ENCODE data around the gene TIMM17A. TPM values are rescaled to one million over a fixed set of nuclear protein-coding genes. Genes with fewer than 3 reads are reported as not detected.

Gene TIMM17A
- total and polyA plus RNA-seq, 2 of the 4 experiments (the other 2 are of a cell fraction): 80.4 to 87.3 TPM

GRCh38 chr1:201917362-201918033, 37.8 kb upstream of the TIMM17A start:
- H2BK15ac ChIP-seq (ENCODE audit: low read depth, low read length): peak overlapping the region; percentile 94
- no peak for TF ChIP-seq CEBPB (IDR thresholded peaks at IDR 0.05; ENCODE audit: low read depth, low read length)
- TF ChIP-seq MAFK (IDR thresholded peaks at IDR 0.05; ENCODE audit: low read depth, low read length): 0 out of 2 replicates have a peak, but pooled peaks have one; percentile 8
- peak; percentile 84; the same call in 1 of the 2 replicates for TF ChIP-seq FOS (IDR thresholded peaks at IDR 0.05; ENCODE audit: low read depth, low read length)
- TF ChIP-seq ELK1 (IDR thresholded peaks at IDR 0.05; ENCODE audit: borderline replicate concordance, low read depth, low read length): no peak
- 0 out of 2 replicates have a peak, but pooled peaks have one; percentile 24 for TF ChIP-seq BHLHE40 (IDR thresholded peaks at IDR 0.05; ENCODE audit: low read depth, low read length)
- ChIA-PET POLR2A (ENCODE audit: unreplicated experiment) (interaction anchor here (1.3 to 1.5 kb wide), 2 partner anchors 13 to 29 kb away, joined by 5 to 8 read pairs; partner anchors contain the start of gene LMOD1), CTCF (interaction anchor here (0.9 kb wide), 1 partner anchor 21 kb away, joined by 3 read pairs; no protein-coding TSS in a partner anchor)
- H3K4me3 ChIP-seq (ENCODE audit: insufficient read depth, low read depth, low read length): no peak overlapping the region
- 59% methylated on average over 4 of the region's 7 CpGs; no CpG with 5 or more reads in 1 of the 2 experiments for WGBS, 2 experiments (ENCODE audit: extremely low coverage in 2 of 2, insufficient read length in 1 of 2)
- H3K9me3 ChIP-seq (ENCODE audit: control insufficient read depth, insufficient read depth, low read length): no peaks in the 10 kb centered on the region
- peak overlapping the region; percentile 88 for H3K18ac ChIP-seq (ENCODE audit: low read depth, low read length)
- dilution Hi-C loops (cut with HindIII; ENCODE audit: low sequenced_read_pairs, unreplicated experiment) (no loop called here), in situ Hi-C loops (cut with MboI; ENCODE audit: low sequenced_read_pairs) (no loop called here), intact Hi-C loops (cut with micrococcal nuclease) (loop anchor here (2.0 kb wide), 2 partner anchors 21 to 29 kb away; partner anchors contain the start of gene LMOD1)
- H3K4ac ChIP-seq (ENCODE audit: low read depth, low read length): peak overlapping the region; percentile 98
- peak overlapping the region; percentile 98 for H3K23ac ChIP-seq (ENCODE audit: low read depth, low read length)
- peak overlapping the region; percentile 71 for H2AFZ ChIP-seq (replicated peaks; ENCODE audit: low read length, poor library complexity)
- peak overlapping the region; percentile 78 for H4K5ac ChIP-seq (ENCODE audit: low read depth, low read length)
- peaks cover 44 to 69% of the 10 kb centered on the region in 2 experiments for H3K79me1 ChIP-seq (ENCODE audit: low read depth in 1 of 2, low read length in 2 of 2)
- ATAC-seq (ENCODE audit: low read depth) (peak; percentile 63), DNase-seq (peak; percentile 94)
- peak overlapping the region; percentile 80 to 95 for H4K8ac ChIP-seq (ENCODE audit: low read depth in 2 of 2, low read length in 2 of 2)
- no TSS peak for BruUV-seq (replicated peaks)
- peak overlapping the region; percentile 60 for H3K4me2 ChIP-seq (ENCODE audit: low read depth, low read length)
- peak overlapping the region; percentile 96 for H2BK20ac ChIP-seq (ENCODE audit: low read depth, low read length)
- H3K9ac ChIP-seq (ENCODE audit: low read depth, low read length): peak overlapping the region; percentile 87
- H3K27me3 ChIP-seq (ENCODE audit: control insufficient read depth, insufficient read depth, low read length): no peaks in the 10 kb centered on the region
- peak overlapping the region; percentile 92 for H2BK5ac ChIP-seq (ENCODE audit: low read depth, low read length, poor library complexity, severe bottlenecking)
- peak overlapping the region; percentile 99 for H4K91ac ChIP-seq (ENCODE audit: insufficient read depth, low read depth, low read length)
- H2AK5ac ChIP-seq (ENCODE audit: low read depth, low read length): peak overlapping the region; percentile 99
- H2AK9ac ChIP-seq (replicated peaks; ENCODE audit: low read depth, low read length, poor library complexity): peak overlapping the region; percentile 85
- peaks cover 5% of the 10 kb centered on the region; the same call in 1 of the 2 replicates for H4K20me1 ChIP-seq (ENCODE audit: insufficient read depth, low read length)
- H3K56ac ChIP-seq (ENCODE audit: extremely low read depth, insufficient read depth, low read length): peak overlapping the region; percentile 96
- peak overlapping the region; percentile 98 for H2BK120ac ChIP-seq (ENCODE audit: low read depth, low read length)
- peaks cover 44% of the 10 kb centered on the region for H3K9me1 ChIP-seq (ENCODE audit: insufficient read depth, low read length)
- H3K27ac ChIP-seq (ENCODE audit: insufficient read depth, low read length): peak overlapping the region; percentile 97
- peak overlapping the region; percentile 97 for H3K14ac ChIP-seq (replicated peaks; ENCODE audit: low read depth, low read length)
- H3K36me3 ChIP-seq (ENCODE audit: control insufficient read depth, insufficient read depth, low read length): peaks cover 13% of the 10 kb centered on the region
- H3K4me1 ChIP-seq (ENCODE audit: control insufficient read depth, insufficient read depth, low read length): peaks cover 40% of the 10 kb centered on the region

All from IMR-90 (cell line).